MM.1S (cell line): Measurements from ENCODE around the gene AGAP1.

Source experiments
- CTCF ChIP-seq: fragments of 300-600 bp; sonication (generic); IDR thresholded peaks from 2 replicates; pipeline ENCODE4 v1.5.1; 2016; ENCODE audit warnings: antibody characterized with exemption, low read length, mixed read lengths
- EZH2 ChIP-seq: fragments of 300-600 bp; sonication (generic); optimal IDR thresholded peaks from 2 replicates; pipeline ENCODE3; 2017; ENCODE audit warnings: low read depth, mild to moderate bottlenecking, antibody characterized with exemption, low read length, mixed read lengths
- EZH2phosphoT487 ChIP-seq: fragments of 300-600 bp; sonication (generic); IDR thresholded peaks from 2 replicates; pipeline ENCODE4 v1.6.1; 2018; ENCODE audit warnings: antibody characterized with exemption, low read length

GRCh38 chr2:235984552-235984951 is 490.7 kb downstream of the AGAP1 start:
- TF ChIP-seq CTCF: no peak
- no peak for TF ChIP-seq EZH2phosphoT487
- TF ChIP-seq EZH2: no peak
